PFSK-1 (cell line): ENCODE results near the gene HNRNPF.

Source experiments
- FOXP2 ChIP-seq: optimal IDR thresholded peaks from 2 replicates; pipeline ENCODE3; 2011; ENCODE audit warnings: borderline replicate concordance, control low read depth, inconsistent platforms; ENCODE audit not compliant: insufficient read depth; ENCODE audit errors: extremely low read length, extremely low read depth
- POLR2AphosphoS5 ChIP-seq: IDR thresholded peaks from 2 replicates; pipeline ENCODE4 v1.6.1; 2012; ENCODE audit warnings: low read depth, mild to moderate bottlenecking, control low read depth, low read length, moderate library complexity
- REST ChIP-seq, 2 experiments: IDR thresholded peaks; 2 replicates each; pipeline versions ENCODE4 v1.6.1 to v1.8.0; 2011 to 2012; ENCODE audit warnings: low read depth in 2 of 2, low read length in 2 of 2, control low read depth in 1 of 2, inconsistent platforms in 1 of 2, mild to moderate bottlenecking in 1 of 2, moderate library complexity in 1 of 2; ENCODE audit not compliant: insufficient read depth in 1 of 2
- SIN3A ChIP-seq: IDR thresholded peaks from 2 replicates; pipeline ENCODE4 v1.6.1; 2012; ENCODE audit warnings: mild to moderate bottlenecking, low read length, moderate library complexity, borderline replicate concordance; ENCODE audit not compliant: insufficient read depth
- TAF1 ChIP-seq: IDR thresholded peaks from 2 replicates; pipeline ENCODE4 v1.6.1; 2012; ENCODE audit warnings: low read length, control low read depth, borderline replicate concordance; ENCODE audit not compliant: insufficient read depth

Gene HNRNPF

GRCh38 chr10:43383204-43383971 lies 25.6 kb downstream of the HNRNPF start:
- TF ChIP-seq SIN3A (no peak), FOXP2 (no peak), REST (IDR thresholded peaks at IDR 0.05; ENCODE audit: insufficient read depth in 1 of 2, low read depth in 2 of 2, low read length in 2 of 2) (no peak), TAF1 (no peak), POLR2AphosphoS5 (no peak)

- no peak for TF ChIP-seq TAF1
- TF ChIP-seq REST (IDR thresholded peaks at IDR 0.05; ENCODE audit: insufficient read depth in 1 of 2, low read depth in 2 of 2, low read length in 2 of 2): no peak
- no peak for TF ChIP-seq FOXP2
- no peak for TF ChIP-seq POLR2AphosphoS5
Observed at GRCh38 chr10:43380610-43381222, 28.3 kb downstream of the HNRNPF start.

- no peak for TF ChIP-seq TAF1
- TF ChIP-seq POLR2AphosphoS5: no peak
- TF ChIP-seq SIN3A: no peak
- no peak for TF ChIP-seq REST (IDR thresholded peaks at IDR 0.05; ENCODE audit: insufficient read depth in 1 of 2, low read depth in 2 of 2, low read length in 2 of 2)
- no peak for TF ChIP-seq FOXP2
Observed at GRCh38 chr10:43377424-43377883, 31.5 kb downstream of the HNRNPF start.

- TF ChIP-seq REST (IDR thresholded peaks at IDR 0.05; ENCODE audit: insufficient read depth in 1 of 2, low read depth in 2 of 2, low read length in 2 of 2) (no peak), SIN3A (no peak), FOXP2 (no peak), POLR2AphosphoS5 (no peak), TAF1 (no peak)
Observed at GRCh38 chr10:43376828-43377423, 32.1 kb downstream of the HNRNPF start.
